AG04449 (cell line): Measurements from ENCODE around the gene EML4.

Experiments
- CTCF ChIA-PET: fragments of 350-600 bp; formaldehyde crosslinking; extraction: SDS; loops from one replicate; lab custom pipeline; 2021; ENCODE audit warnings: antibody characterized with exemption; lab: Yijun Ruan, JAX
- POLR2A ChIA-PET: fragments of 400-600, 350-600 bp; formaldehyde crosslinking; extraction: SDS; loops from one replicate; lab custom pipeline; 2020; ENCODE audit warnings: antibody characterized with exemption, inconsistent platforms; lab: Yijun Ruan, JAX
- DNase-seq: peaks from one replicate; pipeline ENCODE4 v3.0.0-alpha.2; 2010; ENCODE audit warnings: low read depth, low spot score
- H3K4me3 ChIP-seq: 2 replicates; pipeline ENCODE4 v1.5.1; 2011; ENCODE audit warnings: low read depth, mild to moderate bottlenecking, control low read depth, low read length
- TF ChIP-seq, protein P1 (sequence below): IDR thresholded peaks from one replicate; pipeline ENCODE4 v1.5.1; 2011; ENCODE audit warnings: mild to moderate bottlenecking, moderate library complexity, low read length, control low read depth, inconsistent platforms; ENCODE audit not compliant: insufficient read depth; ENCODE audit errors: missing control alignments

The EML4 gene

DNA sequence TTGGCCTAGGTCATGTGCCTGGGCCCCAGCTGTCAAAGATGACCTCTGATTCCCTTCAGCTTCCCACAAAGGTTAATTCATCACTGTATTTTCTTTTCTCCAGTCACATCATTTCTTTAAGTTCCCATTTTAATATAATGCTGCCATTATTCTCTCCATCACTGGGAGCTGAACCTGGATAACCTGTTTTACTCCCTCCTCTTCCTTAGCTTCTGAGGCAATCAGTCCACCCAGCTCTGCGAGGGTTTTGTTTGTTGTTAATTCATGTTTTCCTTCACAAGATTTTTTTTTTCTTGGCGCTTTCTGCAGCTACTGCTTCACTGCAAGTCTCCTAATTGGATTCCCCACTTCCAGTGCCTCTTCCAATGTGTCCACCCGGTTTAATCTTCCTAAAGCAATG, 5.1 kb upstream of the EML4 start:
- TF ChIP-seq, protein P1, sequence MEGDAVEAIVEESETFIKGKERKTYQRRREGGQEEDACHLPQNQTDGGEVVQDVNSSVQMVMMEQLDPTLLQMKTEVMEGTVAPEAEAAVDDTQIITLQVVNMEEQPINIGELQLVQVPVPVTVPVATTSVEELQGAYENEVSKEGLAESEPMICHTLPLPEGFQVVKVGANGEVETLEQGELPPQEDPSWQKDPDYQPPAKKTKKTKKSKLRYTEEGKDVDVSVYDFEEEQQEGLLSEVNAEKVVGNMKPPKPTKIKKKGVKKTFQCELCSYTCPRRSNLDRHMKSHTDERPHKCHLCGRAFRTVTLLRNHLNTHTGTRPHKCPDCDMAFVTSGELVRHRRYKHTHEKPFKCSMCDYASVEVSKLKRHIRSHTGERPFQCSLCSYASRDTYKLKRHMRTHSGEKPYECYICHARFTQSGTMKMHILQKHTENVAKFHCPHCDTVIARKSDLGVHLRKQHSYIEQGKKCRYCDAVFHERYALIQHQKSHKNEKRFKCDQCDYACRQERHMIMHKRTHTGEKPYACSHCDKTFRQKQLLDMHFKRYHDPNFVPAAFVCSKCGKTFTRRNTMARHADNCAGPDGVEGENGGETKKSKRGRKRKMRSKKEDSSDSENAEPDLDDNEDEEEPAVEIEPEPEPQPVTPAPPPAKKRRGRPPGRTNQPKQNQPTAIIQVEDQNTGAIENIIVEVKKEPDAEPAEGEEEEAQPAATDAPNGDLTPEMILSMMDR = no peak
- no peak for DNase-seq
- CTCF ChIA-PET = no interaction called here
- H3K4me3 ChIP-seq = no peak overlapping the region
- POLR2A ChIA-PET = no interaction called here

DNA sequence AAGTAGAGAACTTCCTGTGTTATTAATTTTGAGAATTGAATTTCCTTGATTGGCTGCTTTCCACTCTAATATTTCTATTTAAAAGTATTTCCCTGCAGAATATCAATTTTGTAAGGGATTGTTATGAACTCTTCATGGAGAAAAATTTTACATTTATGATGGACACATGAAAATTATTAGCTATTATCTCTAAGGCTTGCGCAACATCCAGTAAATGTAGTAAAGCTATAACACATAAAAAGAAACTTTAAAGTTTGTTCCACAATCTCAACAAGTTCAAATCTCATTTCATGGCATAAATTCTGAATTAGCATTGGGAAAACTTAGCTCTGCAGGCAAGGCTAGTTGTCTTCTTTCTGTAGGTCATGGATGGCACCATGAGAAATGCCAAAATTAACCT, 4.2 kb upstream of the EML4 start:
- DNase-seq = no peak
- ChIA-PET POLR2A (no interaction called here), CTCF (no interaction called here)
- no peak overlapping the region for H3K4me3 ChIP-seq
- TF ChIP-seq, protein P1 = no peak

DNA sequence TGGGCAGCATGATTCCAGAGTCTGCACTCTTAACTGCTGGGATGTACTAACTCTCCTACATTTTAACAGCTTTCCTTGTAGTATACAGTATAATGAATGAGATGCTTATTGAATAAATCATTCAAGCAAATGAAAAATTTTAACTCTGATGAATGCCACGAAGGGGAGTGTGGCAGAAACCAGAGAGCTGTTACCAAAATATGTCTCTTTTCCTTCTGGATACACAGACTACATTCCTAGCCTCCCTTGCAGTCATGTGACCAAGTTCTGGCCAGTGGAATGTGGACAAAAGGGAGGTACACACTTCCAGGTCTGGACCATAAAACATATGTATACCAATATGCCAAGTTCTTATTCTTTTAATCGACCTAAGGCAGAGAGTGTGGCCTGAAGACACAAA, 1.7 kb upstream of the EML4 start:
- ChIA-PET CTCF (interaction anchor here (1.0 to 1.2 kb wide), 6 partner anchors 12 to 162 kb away, joined by 3 to 6 read pairs (median 4); no protein-coding TSS in a partner anchor), POLR2A (no interaction called here)
- TF ChIP-seq, protein P1 = no peak
- no peak overlapping the region for H3K4me3 ChIP-seq
- DNase-seq = no peak

DNA sequence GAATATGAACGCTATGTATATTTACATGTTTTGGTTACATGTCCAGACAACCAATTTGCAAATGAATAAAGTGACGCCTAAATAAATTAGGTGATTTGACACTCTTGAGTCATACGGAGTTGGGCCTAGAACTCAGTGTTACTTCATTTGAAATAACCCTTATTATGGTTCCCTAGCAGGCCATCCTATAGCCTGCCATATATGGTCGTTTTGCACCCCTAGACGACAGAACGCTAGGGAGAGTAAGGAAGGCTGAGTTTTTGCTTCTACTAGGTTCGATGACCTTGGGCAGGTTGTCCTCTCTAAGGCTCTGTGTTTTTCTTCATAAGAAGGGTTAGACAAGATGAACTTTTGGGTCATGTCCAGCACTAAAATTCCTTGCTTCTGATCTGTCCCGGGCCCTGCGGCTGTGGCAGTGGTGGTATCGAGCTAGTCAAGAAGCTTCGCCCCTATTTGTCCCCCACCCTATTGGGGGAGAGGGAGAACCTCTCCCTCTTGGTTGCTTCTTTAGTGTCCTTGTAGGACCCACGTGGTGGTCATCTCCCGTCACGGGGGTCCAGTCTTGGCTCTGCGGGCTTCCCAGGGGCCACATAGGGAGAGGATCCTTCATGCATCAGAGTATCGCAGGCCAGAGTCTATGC, 574 bp upstream of the EML4 start:
- peak overlapping the region; percentile 37 for H3K4me3 ChIP-seq
- TF ChIP-seq, protein P1 = no peak
- DNase-seq = no peak
- POLR2A ChIA-PET = no interaction called here
- CTCF ChIA-PET = interaction anchor here (1.2 kb wide), 1 partner anchor 73 kb away, joined by 4 read pairs; no protein-coding TSS in a partner anchor

DNA sequence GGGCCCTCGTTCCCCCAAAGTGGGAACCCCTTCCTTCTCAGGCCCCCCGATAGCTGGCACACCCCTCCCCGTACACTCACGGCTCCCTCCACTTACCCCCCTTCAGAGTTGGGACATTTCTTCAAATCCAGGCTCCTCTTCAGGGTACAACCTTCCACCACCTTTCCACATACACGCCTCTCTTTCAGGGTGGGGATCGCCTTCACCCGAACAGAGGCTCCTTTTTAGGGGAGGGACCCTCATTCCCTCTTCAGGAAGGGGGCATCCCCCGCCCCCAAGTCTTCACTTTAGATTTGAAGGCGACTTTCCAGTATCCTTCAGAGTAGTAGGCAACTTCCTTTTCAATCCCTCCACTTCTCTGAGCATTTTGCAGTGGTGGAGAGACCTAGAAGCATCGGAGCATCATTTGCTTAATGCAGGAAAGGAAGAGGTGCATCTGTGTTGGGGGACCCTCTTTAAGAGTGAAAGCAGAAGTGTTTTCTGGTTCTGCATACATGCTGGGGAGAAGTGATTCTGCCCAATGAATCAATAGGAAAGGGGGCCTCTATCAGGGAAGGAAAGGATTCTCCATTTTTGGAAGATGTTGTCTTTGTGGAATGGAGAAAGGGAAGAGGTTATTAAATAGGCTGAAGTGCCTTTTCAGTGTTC, 845 bp downstream of the EML4 start:
- TF ChIP-seq, protein P1 = no peak
- POLR2A ChIA-PET = interaction anchor here (0.9 kb wide), 1 partner anchor 28 kb away, joined by 4 read pairs; no protein-coding TSS in a partner anchor
- CTCF ChIA-PET = interaction anchor here (1.2 to 2.2 kb wide), 3 partner anchors 20 to 158 kb away, joined by 3 to 8 read pairs (median 4); no protein-coding TSS in a partner anchor
- DNase-seq = no peak
- H3K4me3 ChIP-seq = peak overlapping the region; percentile 94
